Adipose tissue (tissue), 3 donors: ENCODE data around the gene DNAJC17. TPM values are rescaled to one million over a fixed set of nuclear protein-coding genes. Genes with fewer than 3 reads are reported as not detected.

Source experiments
- H3K27ac ChIP-seq: one replicate; pipeline ENCODE4 v1.5.1; 2013; ENCODE audit warnings: low read depth, low read length
- WGBS, 3 donors: extraction: QIAGEN DNeasy Blood & Tissue Kit; methylation state at CpG; one replicate each; pipeline ENCODE4 v1.1.7; 2013; 5-methylcytosine and 5-hydroxymethylcytosine counted together
- polyA plus RNA-seq, 3 donors: library from polyadenylated mRNA; stranded (reverse); fragments of 200-250 nt; gene quantifications; one replicate each; pipeline ENCODE4 v1.2.3, GENCODE V29; 2013
- donor health status: healthy with polysubstance abuse.
- donor health status: Bipolar disorder and iron deficiency.
- donor health status: healthy.

The DNAJC17 gene
- polyA plus RNA-seq, 3 donors: 22.4 to 41.5 (median 41.0) TPM

GRCh38 chr15:40721701-40722100 is 85.6 kb downstream of the DNAJC17 start:
- H3K27ac ChIP-seq: no peak overlapping the region
- WGBS, 3 donors: 66 to 79% (median 79%) methylated on average over 1 of the region's 1 CpG

GRCh38 chr15:40716165-40716564 is 91.1 kb downstream of the DNAJC17 start:
- 89 to 93% (median 89%) methylated on average over 6 of the region's 6 CpGs for WGBS, 3 donors
- H3K27ac ChIP-seq: no peak overlapping the region

Other genes starting within 250 kb of the DNAJC17 start
- gene CCDC32, start 242.4 kb downstream of the DNAJC17 start, polyA plus RNA-seq: 10 to 100 TPM; 18.8 to 33.6 (median 29.5) TPM
- gene RPUSD2, start 238.2 kb downstream of the DNAJC17 start, polyA plus RNA-seq: 1 to 10 TPM; 4.0 to 9.4 (median 7.7) TPM
- gene KNL1, start 213.2 kb downstream of the DNAJC17 start, polyA plus RNA-seq: 1 to 10 TPM in 1 of 3 donors, under 1 TPM in 2; 0.12 to 1.3 (median 0.12) TPM
- 1 to 10 TPM in 1 of 3 donors, under 1 TPM in 2; 0.24 to 1.0 (median 0.31) TPM for gene RAD51, start 112.3 kb downstream of the DNAJC17 start, polyA plus RNA-seq
- gene RMDN3, start 52.2 kb downstream of the DNAJC17 start, polyA plus RNA-seq: 10 to 100 TPM; 28.9 to 87.2 (median 41.9) TPM
- gene GCHFR, start 43.4 kb downstream of the DNAJC17 start, polyA plus RNA-seq: 100 to 1,000 TPM in 1 of 3 donors, 10 to 100 TPM in 2; 17.7 to 125 (median 96.5) TPM
- under 1 TPM; 0.17 to 0.67 (median 0.33) TPM for gene C15orf62, start 37.5 kb downstream of the DNAJC17 start, polyA plus RNA-seq
- gene ZFYVE19, start 384 bp downstream of the DNAJC17 start, polyA plus RNA-seq: 10 to 100 TPM; 12.0 to 14.2 (median 13.3) TPM
- 1 to 10 TPM in 1 of 3 donors, under 1 TPM in 1, not detected in 1; 0.13 to 1.2 TPM for gene PPP1R14D, start 21.2 kb upstream of the DNAJC17 start, polyA plus RNA-seq
- gene SPINT1, start 36.6 kb upstream of the DNAJC17 start, polyA plus RNA-seq: 10 to 100 TPM in 1 of 3 donors, 1 to 10 TPM in 1, under 1 TPM in 1; 0.67 to 52.2 (median 6.2) TPM
- 10 to 100 TPM in 1 of 3 donors, under 1 TPM in 1, not detected in 1; 0.30 to 14.6 TPM for gene RHOV, start 66.8 kb upstream of the DNAJC17 start, polyA plus RNA-seq
- gene VPS18, start 87.0 kb upstream of the DNAJC17 start, polyA plus RNA-seq: 1 to 10 TPM; 4.0 to 9.6 (median 6.9) TPM
- gene DLL4, start 121.9 kb upstream of the DNAJC17 start, polyA plus RNA-seq: 10 to 100 TPM in 1 of 3 donors, 1 to 10 TPM in 2; 3.4 to 14.5 (median 7.2) TPM
- 1 to 10 TPM; 4.8 to 9.4 (median 6.4) TPM for gene CHAC1, start 146.0 kb upstream of the DNAJC17 start, polyA plus RNA-seq